ENCODE results near the gene EID2B. TPM values are rescaled to one million over a fixed set of nuclear protein-coding genes. Genes with fewer than 3 reads are reported as not detected.

EID2B gene
- total RNA-seq, 1 donor from 2014 or later = 3.6 TPM

DNA sequence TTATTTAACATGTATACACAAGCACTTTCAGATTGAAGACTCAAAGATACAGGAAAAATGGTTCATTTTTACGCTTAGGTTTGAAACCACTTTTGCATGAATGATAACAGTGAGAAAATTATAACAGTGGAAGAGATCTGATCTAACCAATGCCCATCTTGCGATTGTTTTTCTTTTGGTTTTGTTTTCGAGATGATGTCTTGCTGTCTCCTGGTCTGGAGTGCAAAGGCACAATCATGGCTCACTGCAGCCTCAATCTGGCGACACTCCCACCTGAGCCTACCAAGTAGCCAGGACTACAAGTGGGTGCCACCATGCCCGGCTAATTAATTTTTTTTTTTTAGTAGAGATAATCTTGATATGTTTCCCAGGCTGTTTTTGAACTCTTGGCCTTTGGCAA lies 17.5 kb upstream of the EID2B start:
- Mint-ChIP-seq H3K27ac (ENCODE audit: unreplicated experiment) (no peak overlapping the region), H3K27me3 (ENCODE audit: unreplicated experiment) (peaks cover 34% of the 10 kb centered on the region), H3K4me1 (ENCODE audit: unreplicated experiment) (no peaks in the 10 kb centered on the region), H3K9me3 (ENCODE audit: unreplicated experiment) (no peaks in the 10 kb centered on the region), H3K36me3 (ENCODE audit: unreplicated experiment) (no peaks in the 10 kb centered on the region), H3K4me3 (ENCODE audit: unreplicated experiment) (no peak overlapping the region)
- TF ChIP-seq, protein P1, sequence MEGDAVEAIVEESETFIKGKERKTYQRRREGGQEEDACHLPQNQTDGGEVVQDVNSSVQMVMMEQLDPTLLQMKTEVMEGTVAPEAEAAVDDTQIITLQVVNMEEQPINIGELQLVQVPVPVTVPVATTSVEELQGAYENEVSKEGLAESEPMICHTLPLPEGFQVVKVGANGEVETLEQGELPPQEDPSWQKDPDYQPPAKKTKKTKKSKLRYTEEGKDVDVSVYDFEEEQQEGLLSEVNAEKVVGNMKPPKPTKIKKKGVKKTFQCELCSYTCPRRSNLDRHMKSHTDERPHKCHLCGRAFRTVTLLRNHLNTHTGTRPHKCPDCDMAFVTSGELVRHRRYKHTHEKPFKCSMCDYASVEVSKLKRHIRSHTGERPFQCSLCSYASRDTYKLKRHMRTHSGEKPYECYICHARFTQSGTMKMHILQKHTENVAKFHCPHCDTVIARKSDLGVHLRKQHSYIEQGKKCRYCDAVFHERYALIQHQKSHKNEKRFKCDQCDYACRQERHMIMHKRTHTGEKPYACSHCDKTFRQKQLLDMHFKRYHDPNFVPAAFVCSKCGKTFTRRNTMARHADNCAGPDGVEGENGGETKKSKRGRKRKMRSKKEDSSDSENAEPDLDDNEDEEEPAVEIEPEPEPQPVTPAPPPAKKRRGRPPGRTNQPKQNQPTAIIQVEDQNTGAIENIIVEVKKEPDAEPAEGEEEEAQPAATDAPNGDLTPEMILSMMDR (IDR thresholded peaks at IDR 0.05) = no peak
- no peak for DNase-seq (ENCODE audit: extremely low spot score, unreplicated experiment)

DNA sequence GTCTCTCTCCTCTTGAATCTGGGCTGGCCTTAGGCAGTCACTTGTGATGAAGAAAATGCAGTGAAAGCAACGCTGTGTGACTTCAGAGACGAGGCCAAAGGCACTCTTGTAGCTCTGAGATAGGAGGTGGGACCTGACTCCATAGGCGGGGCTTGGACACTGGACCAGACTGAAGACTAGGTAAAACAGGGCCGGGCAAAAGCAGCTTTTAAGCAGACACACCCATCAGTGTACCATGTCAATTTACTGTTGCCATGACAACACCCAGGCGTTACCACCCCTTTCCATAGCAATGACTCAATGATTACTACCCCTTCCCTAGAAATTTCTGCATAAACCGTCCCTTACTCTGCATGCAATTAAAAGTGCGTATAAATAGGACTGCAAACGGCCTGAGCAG lies 13.9 kb upstream of the EID2B start:
- no peaks in the 10 kb centered on the region for H3K4me1 Mint-ChIP-seq (ENCODE audit: unreplicated experiment)
- no peaks in the 10 kb centered on the region for H3K9me3 Mint-ChIP-seq (ENCODE audit: unreplicated experiment)

DNA sequence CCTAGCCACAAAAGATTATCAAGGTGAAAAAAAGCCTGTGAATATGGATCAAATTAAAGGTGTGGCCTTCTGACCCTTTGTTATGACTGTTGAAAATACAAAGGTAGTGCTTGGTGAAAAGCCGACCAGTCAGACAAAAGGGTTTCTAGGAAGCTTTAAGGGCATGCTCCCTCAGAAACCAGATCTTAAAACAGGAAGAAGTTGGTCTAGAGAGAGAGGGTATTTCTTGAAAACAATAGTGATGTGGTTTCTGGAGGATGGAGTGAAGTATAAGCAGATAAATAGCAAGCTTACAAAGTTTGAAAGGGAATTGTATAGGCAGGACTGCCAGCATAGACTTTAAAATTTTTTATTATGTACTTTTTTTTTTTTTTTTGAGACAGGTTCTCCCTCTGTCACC lies 12.3 kb upstream of the EID2B start:
- Mint-ChIP-seq H3K27me3 (ENCODE audit: unreplicated experiment) (peaks cover 28% of the 10 kb centered on the region), H3K36me3 (ENCODE audit: unreplicated experiment) (no peaks in the 10 kb centered on the region), H3K4me1 (ENCODE audit: unreplicated experiment) (peaks cover 5% of the 10 kb centered on the region), H3K27ac (ENCODE audit: unreplicated experiment) (no peak overlapping the region), H3K4me3 (ENCODE audit: unreplicated experiment) (no peak overlapping the region), H3K9me3 (ENCODE audit: unreplicated experiment) (no peaks in the 10 kb centered on the region)
- TF ChIP-seq, protein P1 (IDR thresholded peaks at IDR 0.05) = no peak
- DNase-seq (ENCODE audit: extremely low spot score, unreplicated experiment) = peak; percentile 1

More for the DNA sequence above, 13.9 kb upstream of the EID2B start:
- Mint-ChIP-seq H3K27me3 (ENCODE audit: unreplicated experiment) (peaks cover 28% of the 10 kb centered on the region), H3K27ac (ENCODE audit: unreplicated experiment) (no peak overlapping the region), H3K36me3 (ENCODE audit: unreplicated experiment) (no peaks in the 10 kb centered on the region), H3K4me3 (ENCODE audit: unreplicated experiment) (no peak overlapping the region)
- TF ChIP-seq, protein P1 (IDR thresholded peaks at IDR 0.05) = no peak
- DNase-seq (ENCODE audit: extremely low spot score, unreplicated experiment) = peak; percentile 64

DNA sequence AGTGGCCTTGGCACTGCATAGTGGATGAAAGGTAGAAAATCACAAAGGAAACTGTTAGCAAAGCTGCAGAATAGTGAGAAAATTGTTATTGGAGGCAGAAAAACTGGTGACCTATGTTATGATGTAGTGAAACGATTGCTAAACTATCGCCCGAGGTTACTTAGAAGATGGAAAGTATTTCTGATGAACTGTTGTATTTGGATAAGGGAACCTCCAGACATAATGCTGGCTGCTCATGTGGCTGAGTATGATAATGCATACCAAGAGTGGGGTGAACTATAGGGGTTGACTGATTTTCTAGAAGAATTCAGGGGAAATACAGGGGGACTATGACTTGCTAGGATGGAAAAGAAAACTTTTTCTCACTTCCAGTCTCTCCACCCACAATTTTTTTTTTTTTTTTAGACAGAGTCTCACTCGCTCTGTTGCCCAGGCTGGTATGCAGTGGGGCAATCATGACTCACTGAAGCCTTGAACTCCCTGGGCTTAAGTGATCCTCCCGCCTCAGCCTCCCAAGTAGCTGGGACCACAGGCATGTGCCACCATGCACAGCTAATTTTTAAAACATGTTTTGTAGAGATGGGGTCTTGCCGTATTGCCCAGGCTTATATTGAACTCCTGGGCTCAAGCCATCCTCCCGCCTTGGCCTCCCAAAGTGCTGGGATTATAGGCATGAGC lies 11.7 kb upstream of the EID2B start:
- Mint-ChIP-seq H3K4me3 (ENCODE audit: unreplicated experiment) (no peak overlapping the region), H3K27ac (ENCODE audit: unreplicated experiment) (peak overlapping the region; percentile 6), H3K4me1 (ENCODE audit: unreplicated experiment) (peaks cover 5% of the 10 kb centered on the region), H3K27me3 (ENCODE audit: unreplicated experiment) (peaks cover 28% of the 10 kb centered on the region), H3K36me3 (ENCODE audit: unreplicated experiment) (no peaks in the 10 kb centered on the region), H3K9me3 (ENCODE audit: unreplicated experiment) (no peaks in the 10 kb centered on the region)
- peak; percentile 7 for DNase-seq (ENCODE audit: extremely low spot score, unreplicated experiment)
- TF ChIP-seq, protein P1 (IDR thresholded peaks at IDR 0.05) = no peak

DNA sequence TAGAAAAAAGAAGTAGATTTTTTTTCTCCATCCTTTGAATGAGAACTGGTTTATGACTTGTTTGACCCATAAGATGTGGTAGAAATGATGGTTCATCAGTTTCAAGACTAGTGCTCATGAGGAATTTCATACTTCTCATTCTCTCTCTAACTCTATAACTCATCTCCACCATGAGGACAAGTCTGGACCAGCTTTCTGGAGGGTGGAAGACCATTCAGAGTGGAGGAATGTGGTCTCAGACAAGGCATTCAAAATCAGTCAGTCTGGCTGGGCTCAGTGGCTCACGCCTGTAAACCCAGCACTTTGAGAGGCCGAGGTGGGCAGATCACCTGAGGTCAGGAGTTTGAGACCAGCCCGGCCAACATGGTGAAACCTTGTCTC lies 10.8 kb upstream of the EID2B start:
- Mint-ChIP-seq H3K4me3 (ENCODE audit: unreplicated experiment) (no peak overlapping the region), H3K27ac (ENCODE audit: unreplicated experiment) (no peak overlapping the region), H3K9me3 (ENCODE audit: unreplicated experiment) (no peaks in the 10 kb centered on the region), H3K27me3 (ENCODE audit: unreplicated experiment) (peaks cover 28% of the 10 kb centered on the region), H3K36me3 (ENCODE audit: unreplicated experiment) (no peaks in the 10 kb centered on the region), H3K4me1 (ENCODE audit: unreplicated experiment) (peaks cover 14% of the 10 kb centered on the region)
- no peak for DNase-seq (ENCODE audit: extremely low spot score, unreplicated experiment)
- TF ChIP-seq, protein P1 (IDR thresholded peaks at IDR 0.05) = no peak
